Measurements from ENCODE around the gene ANKIB1. TPM values are rescaled to one million over a fixed set of nuclear protein-coding genes. Genes with fewer than 3 reads are reported as not detected.
A peak's percentile ranks its signal among the peaks of the same experiment; 100 is the strongest.
"Not testable (repeated sequence)": the region's sequence is repeated elsewhere in the genome, so short reads cannot be mapped to it uniquely, and the experiment has no call there.

ANKIB1 gene
- total RNA-seq, 2 experiments from 2014 or later: 57.7 to 82.0 TPM

GRCh38 chr7:92425311-92425947 lies 179.7 kb downstream of the ANKIB1 start:
- Mint-ChIP-seq H3K36me3 (ENCODE audit: low read depth) (no peaks in the 10 kb centered on the region), H3K4me1 (peaks cover 24% of the 10 kb centered on the region), H3K4me3 (peak overlapping the region; percentile 53), H3K9me3 (no peaks in the 10 kb centered on the region), H3K27ac (no peak overlapping the region), H3K27me3 (peaks cover 8% of the 10 kb centered on the region)
- ChIA-PET CTCF (interaction anchor here (0.6 to 6.0 kb wide), 4 partner anchors 9 to 1280 kb away, joined by 3 to 49 read pairs (median 6); partner anchors contain the start of gene GATAD1), POLR2A (no interaction called here)
- DNase-seq: no peak

- no peak overlapping the region for H3K27ac Mint-ChIP-seq
- ChIA-PET CTCF (interaction anchor here (1.5 kb wide), 1 partner anchor 154 kb away, joined by 3 read pairs; no protein-coding TSS in a partner anchor), POLR2A (no interaction called here)
- H3K27me3 Mint-ChIP-seq: peaks cover 8% of the 10 kb centered on the region
- no peak for DNase-seq
- peaks cover 24% of the 10 kb centered on the region for H3K4me1 Mint-ChIP-seq
- no peak overlapping the region for H3K4me3 Mint-ChIP-seq
- H3K9me3 Mint-ChIP-seq: no peaks in the 10 kb centered on the region
- H3K36me3 Mint-ChIP-seq (ENCODE audit: low read depth): no peaks in the 10 kb centered on the region
These were observed 181.4 kb downstream of the ANKIB1 start for GRCh38 chr7:92427193-92427592.

- H3K36me3 Mint-ChIP-seq (ENCODE audit: low read depth): no peaks in the 10 kb centered on the region
- POLR2A ChIA-PET: no interaction called here
- CTCF ChIA-PET: interaction anchor here (1.5 kb wide), 1 partner anchor 15 kb away, joined by 5 read pairs; the partner anchor contains the start of gene GATAD1
- no peak overlapping the region for H3K27ac Mint-ChIP-seq
- no peaks in the 10 kb centered on the region for H3K9me3 Mint-ChIP-seq
- H3K4me3 Mint-ChIP-seq: no peak overlapping the region
- no peaks in the 10 kb centered on the region for H3K27me3 Mint-ChIP-seq
- DNase-seq: no peak
- H3K4me1 Mint-ChIP-seq: peaks cover 6% of the 10 kb centered on the region
These were observed 186.6 kb downstream of the ANKIB1 start for GRCh38 chr7:92432299-92432946.

GRCh38 chr7:92433019-92433418 lies 187.2 kb downstream of the ANKIB1 start:
- ChIA-PET POLR2A (no interaction called here), CTCF (interaction anchor here (1.5 kb wide), 1 partner anchor 14 kb away, joined by 5 read pairs; the partner anchor contains the start of gene GATAD1)
- no peak for DNase-seq
- Mint-ChIP-seq H3K27ac (no peak overlapping the region), H3K27me3 (no peaks in the 10 kb centered on the region), H3K4me1 (peaks cover 6% of the 10 kb centered on the region), H3K36me3 (ENCODE audit: low read depth) (no peaks in the 10 kb centered on the region), H3K4me3 (no peak overlapping the region), H3K9me3 (no peaks in the 10 kb centered on the region)

DNA sequence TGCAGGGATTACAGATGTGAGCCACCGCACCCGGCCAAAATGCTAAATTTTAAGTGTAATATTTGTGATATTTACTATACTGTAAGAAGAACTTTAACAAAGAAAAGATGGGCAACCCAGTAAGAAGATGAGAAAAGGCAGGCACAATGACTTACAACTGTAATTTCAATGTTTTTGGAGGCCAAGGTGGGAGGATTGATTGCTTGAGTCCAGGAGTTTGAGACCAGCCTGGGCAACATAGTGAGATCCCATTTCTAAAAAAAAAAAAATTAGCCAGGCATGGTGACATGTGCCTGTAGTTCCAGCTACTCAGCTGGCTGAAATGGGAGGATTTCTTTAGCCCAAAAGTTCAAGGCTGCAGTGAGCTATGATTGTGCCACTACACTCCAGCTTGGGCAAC lies 189.8 kb downstream of the ANKIB1 start:
- Mint-ChIP-seq H3K27me3 (no peaks in the 10 kb centered on the region), H3K9me3 (no peaks in the 10 kb centered on the region), H3K36me3 (ENCODE audit: low read depth) (no peaks in the 10 kb centered on the region), H3K4me3 (no peak overlapping the region), H3K27ac (no peak overlapping the region), H3K4me1 (no peaks in the 10 kb centered on the region)
- POLR2A ChIA-PET: no interaction called here
- CTCF ChIA-PET: interaction anchor here (0.7 kb wide), 1 partner anchor 15 kb away, joined by 5 read pairs; no protein-coding TSS in a partner anchor
- DNase-seq: no peak

DNA sequence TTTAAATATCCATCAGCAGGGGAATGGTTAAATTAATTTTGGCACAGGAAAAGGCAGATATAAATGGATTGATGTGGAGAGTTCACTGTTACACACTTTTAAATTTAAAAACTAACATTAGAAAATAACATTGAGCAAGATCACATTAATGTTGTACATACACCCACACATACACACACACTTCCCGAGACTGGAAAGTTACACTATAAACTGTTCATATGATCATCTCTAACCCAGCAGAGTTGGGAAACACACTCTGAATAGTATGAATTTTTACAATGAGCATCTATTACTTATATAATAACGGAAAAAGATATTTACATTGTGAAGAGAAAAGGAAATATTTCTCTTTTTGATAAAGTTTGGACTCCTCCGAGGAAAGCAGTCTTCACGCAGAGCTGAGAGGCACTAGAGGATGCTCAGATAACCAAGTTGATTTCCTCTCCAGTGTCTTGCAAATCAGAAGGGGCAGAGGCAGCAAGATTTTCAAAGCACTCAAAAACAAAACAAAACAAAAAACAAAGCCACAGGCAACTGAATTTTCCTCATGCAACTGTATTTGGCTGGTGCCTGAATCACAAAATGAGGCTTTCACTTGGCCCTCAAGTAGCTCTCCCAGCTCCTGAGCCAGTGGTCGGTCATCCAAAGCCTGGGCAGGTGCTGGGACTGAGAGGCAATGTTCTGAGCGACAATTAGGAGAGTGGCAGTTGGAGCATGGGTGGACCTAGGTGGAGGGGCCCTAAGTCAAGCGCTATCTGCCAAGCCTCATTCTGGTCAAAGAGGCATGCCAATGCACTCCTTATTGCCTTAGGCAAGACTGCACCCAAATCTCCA lies 191.1 kb downstream of the ANKIB1 start:
- Mint-ChIP-seq H3K4me1 (no peaks in the 10 kb centered on the region), H3K4me3 (no peak overlapping the region), H3K9me3 (no peaks in the 10 kb centered on the region), H3K36me3 (ENCODE audit: low read depth) (no peaks in the 10 kb centered on the region), H3K27me3 (no peaks in the 10 kb centered on the region), H3K27ac (no peak overlapping the region)
- POLR2A ChIA-PET: no interaction called here
- no peak for DNase-seq
- CTCF ChIA-PET: interaction anchor here (1.0 to 1.7 kb wide), 2 partner anchors 10 to 12 kb away, joined by 3 read pairs; partner anchors contain the start of gene GATAD1

DNA sequence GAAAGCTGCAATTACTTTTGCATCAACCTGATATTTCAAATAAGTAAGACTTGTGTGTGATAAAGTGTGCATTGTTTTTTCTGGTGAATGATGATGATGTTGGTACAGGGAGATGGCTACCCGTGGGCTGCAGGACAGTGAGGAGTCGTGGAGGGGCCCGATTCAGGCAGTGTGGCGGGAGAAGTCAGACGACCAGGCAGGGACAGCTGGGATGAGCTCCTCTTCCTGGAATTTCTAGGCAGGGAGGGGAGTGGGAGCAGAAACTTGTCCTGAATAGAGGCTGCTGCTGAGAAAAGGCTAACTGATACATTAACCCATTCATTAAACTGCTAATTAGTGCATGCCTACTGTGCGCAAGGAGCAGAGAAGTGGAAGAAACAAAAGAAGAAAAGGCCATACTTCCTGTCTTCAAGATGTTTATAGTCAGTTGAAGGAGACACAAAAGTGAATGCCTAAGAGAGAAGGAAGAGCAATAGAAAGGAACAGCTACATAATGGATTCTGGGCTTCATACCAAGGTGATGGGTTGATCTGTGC lies 192.2 kb downstream of the ANKIB1 start:
- no peaks in the 10 kb centered on the region for H3K27me3 Mint-ChIP-seq
- H3K9me3 Mint-ChIP-seq: no peaks in the 10 kb centered on the region
- no peak for DNase-seq
- ChIA-PET CTCF (interaction anchor here (0.7 to 1.7 kb wide), 3 partner anchors 9 to 10 kb away, joined by 3 read pairs; partner anchors contain the start of gene GATAD1), POLR2A (no interaction called here)
- no peaks in the 10 kb centered on the region for H3K4me1 Mint-ChIP-seq
- no peak overlapping the region for H3K4me3 Mint-ChIP-seq
- H3K36me3 Mint-ChIP-seq (ENCODE audit: low read depth): no peaks in the 10 kb centered on the region
- no peak overlapping the region for H3K27ac Mint-ChIP-seq

- H3K4me1 Mint-ChIP-seq; CTCF ChIA-PET; H3K27me3 Mint-ChIP-seq; H3K4me3 Mint-ChIP-seq; POLR2A ChIA-PET; H3K9me3 Mint-ChIP-seq; H3K27ac Mint-ChIP-seq; H3K36me3 Mint-ChIP-seq (ENCODE audit: low read depth); DNase-seq: not testable (repeated sequence)
These were observed 196.9 kb downstream of the ANKIB1 start for GRCh38 chr7:92442720-92443119.

DNA sequence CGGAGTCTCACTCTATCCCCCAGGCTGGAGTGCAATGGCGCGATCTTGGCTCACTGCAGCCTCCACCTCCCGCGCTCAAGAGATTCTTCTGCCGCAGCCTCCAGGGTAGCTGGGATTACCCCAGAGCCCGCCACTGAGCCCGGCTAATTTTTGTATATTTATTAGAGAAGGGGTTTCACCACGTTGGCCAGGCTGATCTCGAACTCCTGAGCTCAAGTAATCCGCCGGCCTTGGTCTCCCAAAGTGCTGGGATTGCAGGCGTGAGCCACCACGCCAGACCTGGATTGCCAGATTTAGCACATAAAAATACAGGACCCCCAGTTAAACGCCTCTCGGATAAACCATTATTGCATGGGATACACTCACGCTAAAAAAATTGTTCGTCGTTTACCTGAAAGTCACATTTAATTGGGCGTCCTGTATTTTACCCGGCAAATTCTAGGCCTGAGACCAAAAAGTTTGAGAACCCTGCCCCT lies 201.1 kb downstream of the ANKIB1 start:
- CTCF ChIA-PET: interaction anchor here (0.6 to 4.1 kb wide), 25 partner anchors 9 to 617 kb away, joined by 3 to 49 read pairs (median 4); partner anchors contain the start of genes ANKIB1, CYP51A1, KRIT1 and RBM48
- Mint-ChIP-seq H3K4me1 (peaks cover 17% of the 10 kb centered on the region), H3K27ac (peak overlapping the region; percentile 96), H3K9me3 (no peaks in the 10 kb centered on the region), H3K4me3 (peak overlapping the region; percentile 84), H3K27me3 (no peaks in the 10 kb centered on the region), H3K36me3 (ENCODE audit: low read depth) (peaks cover 8% of the 10 kb centered on the region)
- POLR2A ChIA-PET: interaction anchor here (0.9 to 1.1 kb wide), 2 partner anchors 24 to 201 kb away, joined by 3 to 6 read pairs; partner anchors contain the start of genes ANKIB1 and KRIT1
- DNase-seq: no peak

DNA sequence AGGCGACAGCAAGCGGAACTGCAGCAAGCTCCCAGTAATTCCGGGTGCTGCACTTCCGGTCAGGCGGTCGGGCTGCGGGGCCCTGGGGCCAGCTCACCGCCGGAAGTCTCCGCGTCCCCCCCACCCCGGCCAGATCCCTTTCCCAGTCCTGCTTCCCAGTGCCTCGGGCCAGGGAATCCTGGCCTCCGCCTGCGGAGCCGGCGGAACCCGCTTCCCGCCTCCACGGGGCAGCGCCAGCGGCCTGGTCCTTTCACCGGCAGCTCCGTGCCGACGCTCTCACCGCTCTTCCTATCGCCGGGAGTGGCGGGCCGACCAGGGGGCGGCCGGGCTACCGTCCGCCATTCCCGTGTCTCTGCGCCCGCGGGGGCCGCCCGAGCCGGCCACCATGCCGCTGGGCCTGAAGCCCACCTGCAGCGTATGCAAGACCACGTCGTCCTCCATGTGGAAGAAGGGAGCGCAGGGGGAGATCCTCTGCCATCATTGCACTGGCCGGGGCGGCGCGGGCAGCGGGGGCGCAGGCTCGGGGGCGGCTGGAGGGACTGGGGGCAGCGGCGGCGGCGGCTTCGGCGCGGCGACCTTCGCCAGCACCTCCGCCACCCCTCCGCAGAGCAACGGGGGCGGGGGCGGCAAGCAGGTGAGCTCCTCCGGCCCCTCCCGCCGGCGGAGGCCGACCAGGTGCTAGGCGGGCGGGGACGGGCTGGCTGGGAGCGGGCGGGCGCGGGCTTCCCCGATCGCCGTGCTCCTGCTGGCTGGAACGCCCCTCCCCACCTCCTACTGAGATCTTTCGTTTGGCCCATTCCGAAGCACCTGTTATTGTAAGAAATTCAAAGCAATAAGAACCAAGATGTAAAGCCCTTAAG lies 201.8 kb downstream of the ANKIB1 start, which contains the start of gene GATAD1:
Gene GATAD1, plus strand, starts transcription at position 138 of the 860 bp plus-strand sequence. Its CDS starts 248 bp downstream, at position 386.
- ChIA-PET CTCF (interaction anchor here (0.6 to 4.1 kb wide), 33 partner anchors 10 to 1358 kb away, joined by 3 to 49 read pairs (median 4); partner anchors contain the start of genes ANKIB1, CYP51A1, KRIT1 and MTERF1), POLR2A (interaction anchor here (0.9 to 1.1 kb wide), 2 partner anchors 25 to 202 kb away, joined by 3 to 6 read pairs; partner anchors contain the start of genes ANKIB1 and KRIT1)
- DNase-seq: peak; percentile 88
- Mint-ChIP-seq H3K4me1 (peaks cover 17% of the 10 kb centered on the region), H3K4me3 (peak within 1 kb of the TSS; percentile 84), H3K9me3 (no peaks in the 10 kb centered on the region), H3K27ac (peak within 1 kb of the TSS; percentile 97), H3K27me3 (no peaks in the 10 kb centered on the region), H3K36me3 (ENCODE audit: low read depth) (peaks cover 8% of the 10 kb centered on the region)

DNA sequence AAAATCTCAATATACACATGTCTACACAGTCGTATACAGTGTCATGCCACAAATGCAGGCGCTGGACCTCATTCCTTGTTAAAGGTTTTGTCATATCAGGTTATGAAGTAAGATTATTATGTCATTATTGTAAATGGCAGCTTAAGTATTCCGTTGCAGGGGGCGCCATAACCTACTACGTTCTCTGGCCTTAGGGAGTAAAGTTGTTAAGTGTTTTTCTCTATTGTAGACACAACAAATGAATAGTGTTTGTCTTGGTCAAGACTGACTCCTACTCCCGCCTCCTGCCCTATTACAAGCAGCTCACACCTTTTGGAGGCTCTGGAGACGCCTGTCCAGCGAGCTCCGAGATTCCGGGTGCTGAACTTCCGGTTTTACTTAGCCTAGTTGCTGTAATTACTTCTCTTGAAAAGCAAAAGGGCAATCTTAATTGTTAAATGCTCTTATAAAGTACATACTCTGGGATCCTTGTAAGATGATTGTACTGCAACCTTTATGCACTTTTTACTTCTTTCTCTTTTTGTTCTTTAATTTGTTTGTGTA lies 202.5 kb downstream of the ANKIB1 start:
- Mint-ChIP-seq H3K9me3 (no peaks in the 10 kb centered on the region), H3K4me1 (peaks cover 17% of the 10 kb centered on the region), H3K27ac (peak overlapping the region; percentile 97), H3K27me3 (no peaks in the 10 kb centered on the region), H3K36me3 (ENCODE audit: low read depth) (peaks cover 11% of the 10 kb centered on the region), H3K4me3 (peak overlapping the region; percentile 84)
- ChIA-PET CTCF (interaction anchor here (0.9 to 4.1 kb wide), 17 partner anchors 9 to 1358 kb away, joined by 3 to 49 read pairs (median 4); partner anchors contain the start of gene MTERF1), POLR2A (no interaction called here)
- peak; percentile 71 for DNase-seq
